T1000 (cell line): ENCODE data around the gene ENTHD1.

Experiments used
- DNase-seq: peaks from one replicate; lab custom pipeline; 2025; ENCODE audit warnings: mixed read lengths; lab: John Stamatoyannopoulos, UW

The ENTHD1 gene, protein sequence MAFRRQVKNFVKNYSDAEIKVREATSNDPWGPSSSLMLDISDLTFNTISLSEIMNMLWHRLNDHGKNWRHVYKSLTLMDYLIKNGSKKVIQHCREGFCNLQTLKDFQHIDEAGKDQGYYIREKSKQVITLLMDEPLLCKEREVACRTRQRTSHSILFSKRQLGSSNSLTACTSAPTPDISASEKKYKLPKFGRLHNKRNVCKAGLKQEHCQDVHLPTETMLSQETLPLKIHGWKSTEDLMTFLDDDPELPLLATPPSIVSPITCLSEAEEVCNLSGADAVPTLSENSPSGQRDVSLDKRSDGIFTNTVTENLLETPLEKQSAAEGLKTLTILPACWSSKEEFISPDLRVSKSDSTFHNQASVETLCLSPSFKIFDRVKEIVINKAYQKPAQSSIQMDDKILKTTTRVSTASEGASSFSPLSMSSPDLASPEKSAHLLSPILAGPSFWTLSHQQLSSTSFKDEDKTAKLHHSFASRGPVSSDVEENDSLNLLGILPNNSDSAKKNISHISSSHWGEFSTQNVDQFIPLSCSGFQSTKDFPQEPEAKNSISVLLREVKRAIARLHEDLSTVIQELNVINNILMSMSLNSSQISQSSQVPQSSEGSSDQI

DNA sequence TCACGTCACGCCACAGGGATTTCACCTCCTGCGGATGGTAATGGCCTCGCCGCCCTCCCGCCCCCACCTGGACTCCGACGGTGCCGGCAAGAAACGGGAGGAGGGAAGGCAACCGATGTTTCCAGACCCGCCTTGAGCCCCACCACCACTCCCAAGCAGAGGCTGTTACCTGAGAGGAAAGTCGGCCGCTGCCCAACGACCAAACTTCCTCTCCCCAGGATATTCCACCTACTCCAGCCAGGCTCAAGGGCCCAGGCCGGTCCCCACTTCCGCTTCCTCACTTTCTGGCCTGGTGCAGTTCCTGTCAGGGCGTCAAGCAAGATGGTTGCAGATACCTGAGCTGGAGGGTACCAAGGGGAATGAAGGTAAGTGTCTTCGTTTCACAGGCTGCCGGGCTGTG lies at the start of gene ENTHD1:
ENTHD1 (minus strand) TSS at position 235 of the 400 bp plus-strand sequence. CDS start 6,012 bp downstream, outside the sequence.
- DNase-seq, result no peak

DNA sequence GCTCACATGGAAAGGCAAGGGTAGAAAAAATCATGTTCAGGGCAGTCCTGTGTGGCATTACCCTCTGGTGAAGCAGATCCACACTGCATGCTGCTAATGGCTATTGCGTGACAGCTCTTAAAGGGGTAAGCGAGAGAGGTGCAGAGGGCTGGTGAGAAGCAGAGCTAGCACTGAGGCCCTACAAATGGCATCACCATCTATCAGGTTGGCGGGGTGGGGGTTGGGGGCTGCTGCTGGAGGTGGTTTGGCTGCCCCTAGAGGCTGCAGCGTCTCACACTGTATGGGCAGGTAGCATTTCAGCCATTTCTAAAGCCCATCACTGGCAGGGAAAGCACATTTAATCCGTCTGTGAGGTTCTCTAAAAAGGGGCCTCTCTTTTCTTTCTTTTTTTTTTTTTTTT lies 49.8 kb upstream of the ENTHD1 start:
- DNase-seq, result no peak

DNA sequence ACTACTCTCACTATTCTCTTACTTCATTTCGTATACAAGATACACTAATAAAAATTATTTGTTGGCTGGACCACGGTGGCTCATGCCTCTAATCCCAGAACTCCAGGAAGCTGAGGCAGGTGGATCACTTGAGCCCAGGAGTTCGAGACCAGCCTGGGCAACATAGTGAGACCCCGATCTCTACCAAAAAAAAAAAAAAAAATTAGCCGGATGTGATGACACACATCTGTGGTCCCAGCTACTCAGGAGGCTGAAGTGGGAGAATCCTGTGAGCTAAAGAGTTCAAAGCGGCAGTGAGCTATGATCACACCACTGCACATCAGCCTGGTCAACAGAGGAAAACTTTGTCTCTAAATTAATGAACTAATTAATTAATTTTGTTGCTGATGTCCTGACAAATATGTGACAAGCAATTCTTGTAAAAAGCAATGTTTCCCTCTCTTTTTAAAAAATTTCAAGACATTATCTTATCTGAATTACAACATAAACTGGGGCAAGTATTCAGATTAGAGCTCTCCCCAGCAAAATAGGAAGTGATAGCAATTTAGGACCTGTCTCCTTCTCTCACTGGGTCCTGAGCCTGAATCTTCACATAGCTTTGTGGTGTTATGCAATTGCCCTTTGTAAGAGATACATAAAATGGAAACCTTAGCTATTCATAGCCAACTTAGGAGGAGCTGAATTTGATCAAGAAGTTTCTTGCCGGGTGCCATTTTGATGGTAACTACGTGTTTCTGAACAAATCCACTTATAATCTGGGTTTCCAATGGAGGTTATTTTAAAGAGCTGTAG lies 49.1 kb upstream of the ENTHD1 start:
- no peak for DNase-seq

DNA sequence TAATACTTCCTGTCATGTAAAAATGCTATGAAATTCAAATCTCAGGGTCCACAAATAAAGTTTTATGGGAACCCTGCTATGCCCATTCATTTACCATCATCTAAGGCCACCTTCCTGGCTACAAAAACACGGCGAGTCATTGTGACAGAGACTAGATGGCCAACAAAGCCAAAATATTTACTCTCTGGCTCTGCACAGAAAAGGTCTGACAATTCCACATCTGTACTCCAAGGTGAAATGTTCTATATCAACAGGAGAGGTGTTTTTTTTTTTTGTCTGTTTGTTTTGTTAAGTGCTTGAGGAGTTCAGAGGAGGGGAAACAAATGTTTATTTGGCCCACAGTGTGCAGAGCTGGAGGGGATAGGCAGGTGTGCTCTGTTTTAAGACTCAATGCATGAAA lies 48.0 kb upstream of the ENTHD1 start:
- DNase-seq, result no peak

DNA sequence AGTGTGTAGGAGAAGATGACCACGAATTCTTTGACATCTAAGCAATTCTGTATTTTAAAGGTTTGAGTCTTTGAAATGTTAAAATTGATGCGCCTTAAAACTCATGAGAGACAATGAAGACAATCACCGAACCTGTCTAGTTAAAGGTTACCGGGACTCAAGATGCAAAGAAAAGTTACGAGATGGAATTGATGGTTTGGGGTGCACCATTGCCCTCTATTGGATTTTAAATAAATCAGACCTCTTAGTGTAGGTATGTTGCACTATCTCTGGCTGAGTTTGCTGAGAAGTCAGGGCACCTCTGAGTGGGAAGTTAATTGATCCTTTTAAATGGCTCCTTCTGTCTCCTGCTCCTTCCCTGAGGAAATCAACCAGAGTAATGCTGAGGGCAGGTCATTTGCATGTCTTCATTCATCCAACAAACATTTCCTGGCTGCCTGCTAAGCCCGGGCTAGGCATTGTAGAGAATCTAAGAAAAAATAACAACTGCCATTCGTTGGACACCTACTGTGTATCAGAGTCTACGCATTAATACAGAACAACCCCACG lies 47.3 kb upstream of the ENTHD1 start:
- DNase-seq, result no peak

DNA sequence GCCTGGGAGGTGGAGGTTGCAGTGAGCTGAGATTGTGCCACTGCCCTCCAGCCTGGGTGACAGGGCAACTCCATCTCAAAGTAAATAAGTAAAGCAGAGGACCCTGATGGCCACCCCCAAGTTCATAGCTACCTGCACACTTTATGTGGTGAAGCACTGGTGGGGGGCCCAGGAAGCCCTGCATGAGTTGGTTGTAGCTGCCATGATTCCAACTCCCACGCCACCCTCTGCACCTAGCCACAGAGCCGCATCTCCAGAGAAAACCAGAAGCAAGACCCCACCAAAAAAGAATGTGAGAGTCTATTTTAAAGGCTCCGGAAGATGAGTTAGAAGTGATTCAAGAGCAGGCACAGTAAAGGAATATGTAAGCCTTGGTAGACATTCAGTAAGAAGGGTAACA lies 46.3 kb upstream of the ENTHD1 start:
- no peak for DNase-seq

DNA sequence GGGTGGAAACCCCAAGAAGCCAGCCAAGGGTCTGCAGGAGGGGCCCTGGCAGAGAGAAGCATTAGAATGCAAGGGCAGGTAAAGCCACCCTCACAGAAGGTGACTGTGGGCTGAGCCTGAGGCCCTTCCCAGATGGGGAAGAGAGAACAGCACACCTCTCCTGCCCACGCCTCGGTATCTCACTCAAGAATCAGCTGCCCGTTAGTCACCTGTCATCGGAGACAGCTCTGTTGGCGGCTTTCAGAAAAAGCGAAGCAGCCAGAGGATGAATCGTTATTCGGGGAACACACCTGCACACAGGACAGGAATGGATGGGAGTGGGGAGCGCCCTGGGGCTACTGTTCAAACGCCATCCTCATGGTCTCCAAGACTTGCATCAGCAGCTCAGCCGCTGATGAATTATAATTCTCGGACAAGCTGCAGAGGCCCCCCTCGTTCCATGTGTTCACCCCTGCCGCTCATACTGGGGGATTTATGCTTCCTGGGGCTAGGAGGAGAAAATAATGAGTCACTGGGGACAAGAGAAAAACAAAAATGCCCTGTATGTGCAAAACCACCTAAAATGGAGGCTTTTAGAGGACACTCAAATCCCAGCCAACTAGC lies 45.0 kb upstream of the ENTHD1 start:
- no peak for DNase-seq

DNA sequence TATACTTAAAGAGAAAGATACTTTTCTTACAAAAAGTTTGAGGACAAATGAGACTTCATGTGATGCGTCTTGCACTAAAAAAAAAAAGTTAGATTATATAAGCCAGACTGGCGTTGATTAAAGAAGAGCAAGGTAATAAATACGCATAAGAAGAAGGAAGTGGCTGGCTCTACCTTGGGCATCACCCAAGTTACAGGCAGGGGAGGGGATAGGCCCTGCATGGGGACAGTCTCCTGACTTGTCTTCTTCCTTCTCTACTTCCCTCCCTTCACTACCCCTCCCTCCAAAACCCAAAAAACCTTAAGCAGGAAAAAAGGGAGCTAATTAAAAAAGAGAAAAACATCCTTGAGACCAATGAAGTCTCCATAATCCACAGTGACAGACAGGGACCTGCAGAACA lies 44.3 kb upstream of the ENTHD1 start:
- DNase-seq, result no peak

DNA sequence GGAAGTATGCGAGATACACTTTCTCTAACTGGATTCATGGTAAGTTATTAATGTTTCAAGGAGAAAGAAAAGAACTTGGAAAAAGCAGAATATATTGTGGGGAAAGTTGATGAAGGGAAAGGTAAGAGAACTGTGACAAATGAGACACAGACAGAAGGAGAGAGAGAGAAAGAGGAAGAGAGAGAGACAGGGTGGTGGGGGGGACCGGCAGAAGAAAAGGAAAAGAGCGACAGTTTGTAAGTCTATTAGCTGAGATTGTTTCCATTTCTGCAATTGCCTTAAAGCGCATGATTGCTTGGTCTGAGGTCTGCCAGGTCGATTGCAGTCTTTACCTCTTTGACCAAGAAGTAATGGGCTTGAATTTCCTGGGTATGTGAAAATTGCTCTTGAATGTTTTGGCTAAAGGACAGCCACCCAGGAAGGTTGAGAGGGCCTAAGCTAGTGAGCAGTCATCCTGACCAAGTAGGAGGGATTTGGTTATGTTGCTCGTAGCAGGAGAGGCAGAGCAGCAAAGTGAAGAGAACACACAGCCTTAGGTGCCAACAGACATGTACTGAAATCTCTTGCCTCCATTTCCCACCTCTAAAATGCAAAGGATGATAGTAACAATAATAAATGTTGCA lies 43.1 kb upstream of the ENTHD1 start:
- DNase-seq, result no peak

DNA sequence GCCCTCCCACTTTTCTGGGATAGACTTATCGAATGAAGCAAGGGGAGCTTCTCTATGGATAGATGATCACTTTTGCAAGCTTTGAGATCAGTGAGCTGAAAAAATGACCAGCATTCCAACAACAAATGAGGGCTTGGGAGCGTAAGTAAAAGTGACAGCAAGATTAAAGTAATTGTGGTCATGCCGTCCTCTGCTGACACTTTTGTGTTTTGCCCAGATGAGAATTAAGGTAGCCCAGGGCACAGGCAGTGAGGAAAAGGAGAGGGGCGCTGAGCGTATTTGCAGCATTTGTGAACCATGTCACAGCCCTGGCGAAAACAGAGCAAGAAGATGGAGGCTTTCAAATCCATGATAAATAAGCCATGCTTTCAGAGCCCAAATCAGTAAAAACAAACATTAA lies 42.1 kb upstream of the ENTHD1 start:
- DNase-seq, result no peak

DNA sequence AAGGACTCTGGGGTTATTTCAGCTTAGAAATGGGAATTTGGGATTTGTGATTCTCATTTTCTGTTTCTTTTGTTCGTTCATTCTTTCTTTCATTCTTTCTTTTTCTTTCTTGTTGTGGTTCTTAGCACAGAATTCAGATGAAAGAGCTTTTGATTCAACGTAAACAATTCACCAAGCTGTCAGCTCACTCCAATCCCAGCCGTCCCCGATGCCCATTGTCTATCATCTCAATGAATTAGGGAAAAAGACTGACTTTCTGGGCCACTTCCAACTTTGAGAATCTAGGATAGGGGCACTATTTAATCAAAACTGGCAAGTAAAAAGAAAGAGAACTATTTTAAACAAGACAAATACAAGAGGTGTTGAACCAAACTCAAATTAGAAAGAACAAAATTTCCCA lies 41.6 kb upstream of the ENTHD1 start:
- no peak for DNase-seq

DNA sequence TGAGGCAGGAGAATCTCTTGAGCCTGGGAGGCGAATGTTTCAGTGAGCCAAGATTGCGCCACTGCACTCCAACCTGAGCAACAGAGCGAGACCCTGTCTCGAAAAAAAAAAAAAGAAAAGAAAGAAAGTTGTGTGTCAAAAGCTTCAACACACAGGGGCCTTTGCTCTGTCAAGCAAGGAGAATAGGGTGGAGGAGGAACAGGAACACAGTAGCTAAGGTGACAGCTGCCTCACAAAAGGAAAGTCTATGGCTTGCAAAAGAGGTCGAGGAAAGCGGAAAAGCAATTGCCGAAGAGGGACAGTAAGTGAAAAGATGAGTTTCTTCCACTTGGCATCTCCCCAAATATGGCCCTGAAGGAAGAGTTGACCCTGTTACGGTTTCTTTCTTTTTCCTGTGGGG lies 40.2 kb upstream of the ENTHD1 start:
- DNase-seq, result no peak

DNA sequence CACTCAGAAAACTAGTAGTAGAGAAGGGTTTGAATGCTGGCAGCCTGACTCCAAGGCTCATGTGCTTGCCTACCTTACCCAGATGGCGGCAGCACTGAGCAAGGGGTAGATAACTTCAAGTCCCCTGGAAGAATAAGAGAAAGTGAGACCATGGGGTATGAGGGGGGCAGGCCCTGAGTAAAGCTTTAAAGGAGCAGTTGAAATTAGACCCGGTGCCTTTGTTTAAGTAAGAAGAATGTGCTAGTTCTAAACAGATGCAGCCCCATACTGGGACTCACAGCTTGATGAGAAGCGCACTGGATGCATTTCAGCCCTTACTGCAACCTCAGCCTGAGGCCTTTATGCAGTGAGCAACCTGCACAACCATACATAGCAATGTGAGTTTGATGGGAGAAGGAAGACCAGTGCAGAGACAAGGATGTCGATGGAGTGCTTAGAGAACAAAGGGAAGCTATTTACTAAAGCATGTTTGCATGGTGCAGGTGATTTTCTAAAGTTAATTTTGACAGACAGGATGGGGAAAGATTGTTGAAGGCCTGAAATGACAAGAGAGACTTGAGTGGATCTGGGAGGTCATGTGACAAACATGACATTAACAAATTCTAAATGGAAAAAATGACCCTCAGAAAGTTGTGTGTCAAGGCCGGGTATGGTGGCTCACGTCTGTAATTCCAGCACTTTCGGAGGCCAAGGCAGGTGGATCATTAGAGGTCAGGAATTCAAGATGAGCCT lies 39.5 kb upstream of the ENTHD1 start:
- DNase-seq, result no peak

DNA sequence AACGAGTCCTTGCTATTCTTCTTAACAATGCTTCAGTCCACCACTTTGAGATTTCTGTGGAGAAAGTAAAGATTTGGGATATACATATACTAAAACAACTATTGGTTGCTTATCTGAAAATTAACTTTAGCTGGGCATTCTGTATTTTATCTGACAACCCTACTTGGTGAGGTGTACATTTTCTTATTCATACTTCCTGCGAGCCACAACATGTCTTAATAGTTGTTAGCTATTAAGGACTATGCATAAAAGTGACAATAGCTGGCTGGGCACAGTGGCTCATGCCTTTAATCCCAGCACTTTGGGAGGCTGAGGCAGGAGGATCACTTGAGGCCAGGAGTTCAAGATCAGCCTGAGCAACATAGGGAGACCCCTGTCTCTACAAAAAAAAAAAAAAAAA lies 38.6 kb upstream of the ENTHD1 start:
- DNase-seq, result no peak

DNA sequence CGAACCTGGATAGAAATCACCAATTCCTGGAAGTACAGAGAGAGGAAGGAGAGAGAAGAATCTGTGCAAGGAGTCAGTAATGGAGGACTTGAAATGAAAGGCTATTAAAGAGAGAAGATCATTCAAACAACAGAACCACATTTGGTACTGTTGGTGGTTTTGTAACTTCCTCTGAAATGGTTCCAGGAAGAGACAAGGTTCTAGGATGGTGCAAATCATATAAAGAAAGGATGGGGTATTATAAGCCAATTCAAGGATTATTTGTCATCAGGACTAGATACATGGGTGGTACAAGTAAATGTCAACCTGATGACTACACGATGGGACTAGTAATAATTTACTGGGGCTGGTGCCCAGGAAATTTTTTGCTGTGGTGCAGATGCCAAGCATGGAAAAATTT lies 37.7 kb upstream of the ENTHD1 start:
- no peak for DNase-seq

DNA sequence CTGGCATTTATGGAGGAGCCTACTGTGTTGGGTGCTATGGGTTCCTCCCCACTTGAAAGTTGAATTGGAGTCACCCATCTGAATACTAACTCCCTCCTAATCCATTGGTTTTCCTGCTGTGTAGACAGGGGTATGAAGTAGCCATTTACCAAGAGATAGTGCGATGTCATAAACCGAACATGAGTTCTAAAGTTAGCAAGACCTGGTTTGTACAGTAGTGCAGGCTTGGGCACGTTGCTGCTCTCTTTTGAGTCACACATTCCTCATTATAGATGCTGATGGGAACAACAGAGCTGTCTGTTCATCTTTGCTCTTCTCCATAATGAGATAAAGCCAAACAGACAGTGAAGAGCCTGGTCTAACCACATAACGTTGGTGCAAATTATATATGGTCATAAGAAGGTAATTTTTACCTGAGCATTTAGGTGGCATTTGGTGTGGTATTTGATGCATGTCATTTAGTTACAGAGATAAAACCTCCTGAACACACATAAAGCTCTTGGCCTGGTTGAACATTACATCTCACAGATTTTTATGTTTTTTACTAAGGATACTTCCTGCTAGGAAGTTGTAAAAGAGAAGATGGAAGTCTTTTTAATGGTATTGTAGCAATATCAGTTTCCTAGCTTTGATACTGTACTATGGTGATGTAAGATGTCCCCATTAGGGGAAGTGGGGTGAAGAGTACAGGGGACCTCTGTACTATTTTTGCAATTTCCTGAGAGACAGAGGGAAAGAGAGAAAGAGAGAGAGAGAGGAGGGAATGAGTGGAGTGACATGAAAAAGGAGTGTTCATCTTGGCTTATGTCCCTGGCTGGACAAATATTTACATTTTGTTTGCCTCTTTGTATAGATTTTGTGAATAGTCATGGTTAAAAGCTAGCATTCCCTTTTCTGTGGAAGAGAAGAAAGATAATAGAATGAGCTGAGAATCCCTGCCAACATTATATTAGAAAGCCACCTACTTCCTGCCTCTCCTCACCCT lies 35.3 kb upstream of the ENTHD1 start:
- no peak for DNase-seq

DNA sequence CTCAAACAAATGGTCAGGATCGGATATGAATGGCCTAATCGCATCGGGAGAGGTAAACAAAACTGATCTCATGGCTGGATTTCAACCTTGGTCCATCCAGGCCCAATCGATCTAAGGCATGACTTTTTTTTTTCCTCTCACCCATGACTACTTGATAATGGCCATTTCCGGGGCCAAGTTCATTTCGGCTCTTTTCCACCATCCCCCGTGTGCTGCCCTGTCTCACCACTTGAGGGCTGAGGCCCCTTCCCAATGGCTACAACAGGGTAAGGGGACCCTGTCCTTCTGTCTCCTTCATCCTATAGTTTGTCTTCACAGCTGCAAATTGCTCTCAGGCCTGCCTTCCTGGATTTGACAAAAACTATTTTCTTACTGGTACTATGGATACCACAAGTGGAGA lies 34.0 kb upstream of the ENTHD1 start:
- no peak for DNase-seq

DNA sequence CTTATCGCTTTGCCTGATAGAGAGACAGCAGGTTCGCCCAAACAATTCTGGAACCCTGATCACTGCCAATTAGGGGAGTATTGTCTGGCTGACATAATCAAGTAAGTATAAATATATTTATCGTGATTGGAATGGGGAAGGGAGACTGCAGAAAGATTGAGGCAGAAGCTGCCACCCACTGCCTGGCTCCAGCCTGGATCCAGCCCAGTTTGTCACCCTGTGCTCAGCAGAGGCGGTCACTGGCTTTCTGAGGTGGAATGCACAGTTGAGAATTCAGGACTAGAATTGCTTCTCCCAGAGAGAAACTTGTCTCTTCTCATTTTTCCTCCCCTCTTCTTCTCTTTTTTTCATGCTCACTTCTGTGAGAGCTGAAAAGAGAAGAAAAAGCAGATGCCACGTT lies 33.2 kb upstream of the ENTHD1 start:
- DNase-seq, result no peak

DNA sequence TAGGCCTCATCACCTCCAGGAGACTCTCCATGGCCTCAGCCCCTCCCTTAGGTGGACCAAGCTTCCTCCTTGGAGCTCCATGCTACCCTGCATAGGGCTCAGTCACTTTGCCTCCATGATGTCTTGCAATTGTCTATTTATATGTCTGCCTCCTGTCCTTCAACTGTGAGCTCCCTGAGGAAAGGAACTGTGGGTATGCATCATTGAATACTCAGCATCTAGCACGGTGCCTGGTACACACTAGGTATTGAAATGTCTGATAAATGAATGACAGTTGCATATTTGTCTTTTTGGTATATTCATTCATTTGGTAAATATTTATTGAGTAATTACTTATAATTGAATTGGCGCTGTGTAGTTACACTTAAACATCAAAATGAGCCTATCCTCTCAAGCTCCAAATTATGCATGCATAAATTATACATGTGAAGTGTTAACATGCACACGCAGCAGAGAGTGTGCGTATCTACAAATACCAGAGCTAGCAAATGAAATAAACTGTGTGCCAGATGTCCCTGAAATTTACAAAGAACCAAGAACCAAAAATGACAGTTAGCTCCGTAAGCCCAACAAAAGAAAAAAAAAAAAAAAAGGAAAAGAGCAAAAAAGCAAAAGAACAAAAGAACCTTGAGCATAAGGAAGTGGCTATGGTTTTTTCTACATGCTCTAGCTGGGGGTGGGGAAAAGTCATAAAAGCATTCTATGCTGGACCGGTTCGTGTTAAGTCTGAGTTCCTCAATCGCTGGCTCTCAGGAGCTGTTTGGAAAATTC lies 32.5 kb upstream of the ENTHD1 start:
- DNase-seq, result no peak
